ENCODE measurements around the gene TBCD.

- TF ChIP-seq, protein P1, sequence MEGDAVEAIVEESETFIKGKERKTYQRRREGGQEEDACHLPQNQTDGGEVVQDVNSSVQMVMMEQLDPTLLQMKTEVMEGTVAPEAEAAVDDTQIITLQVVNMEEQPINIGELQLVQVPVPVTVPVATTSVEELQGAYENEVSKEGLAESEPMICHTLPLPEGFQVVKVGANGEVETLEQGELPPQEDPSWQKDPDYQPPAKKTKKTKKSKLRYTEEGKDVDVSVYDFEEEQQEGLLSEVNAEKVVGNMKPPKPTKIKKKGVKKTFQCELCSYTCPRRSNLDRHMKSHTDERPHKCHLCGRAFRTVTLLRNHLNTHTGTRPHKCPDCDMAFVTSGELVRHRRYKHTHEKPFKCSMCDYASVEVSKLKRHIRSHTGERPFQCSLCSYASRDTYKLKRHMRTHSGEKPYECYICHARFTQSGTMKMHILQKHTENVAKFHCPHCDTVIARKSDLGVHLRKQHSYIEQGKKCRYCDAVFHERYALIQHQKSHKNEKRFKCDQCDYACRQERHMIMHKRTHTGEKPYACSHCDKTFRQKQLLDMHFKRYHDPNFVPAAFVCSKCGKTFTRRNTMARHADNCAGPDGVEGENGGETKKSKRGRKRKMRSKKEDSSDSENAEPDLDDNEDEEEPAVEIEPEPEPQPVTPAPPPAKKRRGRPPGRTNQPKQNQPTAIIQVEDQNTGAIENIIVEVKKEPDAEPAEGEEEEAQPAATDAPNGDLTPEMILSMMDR (IDR thresholded peaks at IDR 0.05) = no peak
- no peak for TF ChIP-seq POLR2A (IDR thresholded peaks at IDR 0.05)
Observed at GRCh38 chr17:82704886-82705285, 47.0 kb upstream of the TBCD start.
